Astrocyte (in vitro differentiated cells and primary cell): ENCODE results near the gene PSMB11. TPM values are rescaled to one million over a fixed set of nuclear protein-coding genes. Genes with fewer than 3 reads are reported as not detected.
A peak's percentile ranks its signal among the peaks of the same experiment; 100 is the strongest.

Source experiments
- DNase-seq: peaks from one replicate; pipeline ENCODE4 v3.0.0-alpha.2; 2010; ENCODE audit warnings: low read depth
- FAIRE-seq: peaks from 2 replicates; lab custom pipeline; 2011; peaks lifted over from hg19 to GRCh38; lab: Jason Lieb, UNC
- H2AFZ ChIP-seq: 2 replicates; pipeline ENCODE4 v1.6.0; 2012; ENCODE audit warnings: low read depth, low read length, inconsistent platforms
- H3K27ac ChIP-seq: 2 replicates; pipeline ENCODE4 v1.5.1; 2011; ENCODE audit warnings: low read depth, low read length, inconsistent platforms
- H3K27me3 ChIP-seq: 2 replicates; pipeline ENCODE4 v1.6.0; 2011; ENCODE audit warnings: low read length, inconsistent platforms; ENCODE audit not compliant: insufficient read depth
- H3K36me3 ChIP-seq: 2 replicates; pipeline ENCODE4 v1.5.1; 2011; ENCODE audit warnings: low read length, inconsistent platforms; ENCODE audit not compliant: insufficient read depth
- H3K4me1 ChIP-seq: 2 replicates; pipeline ENCODE4 v1.5.1; 2011; ENCODE audit warnings: low read length, inconsistent platforms; ENCODE audit not compliant: insufficient read depth
- H3K4me2 ChIP-seq: 2 replicates; pipeline ENCODE4 v1.6.0; 2012; ENCODE audit warnings: low read length, inconsistent platforms
- H3K4me3 ChIP-seq: 2 replicates; pipeline ENCODE4 v1.5.1; 2011; ENCODE audit warnings: low read depth, mild to moderate bottlenecking, low read length, inconsistent platforms; ENCODE audit not compliant: insufficient read depth
- H3K79me2 ChIP-seq: 2 replicates; pipeline ENCODE4 v1.6.0; 2012; ENCODE audit warnings: mild to moderate bottlenecking, low read length, inconsistent platforms; ENCODE audit not compliant: insufficient read depth
- H3K9ac ChIP-seq: 2 replicates; pipeline ENCODE4 v1.6.0; 2012; ENCODE audit warnings: mild to moderate bottlenecking, low read length, inconsistent platforms
- H3K9me3 ChIP-seq: 2 replicates; pipeline ENCODE4 v1.5.1; 2012; ENCODE audit warnings: low read depth, mild to moderate bottlenecking, low read length, inconsistent platforms; ENCODE audit not compliant: insufficient read depth
- H4K20me1 ChIP-seq: 2 replicates; pipeline ENCODE4 v1.6.0; 2012; ENCODE audit warnings: low read length, inconsistent platforms; ENCODE audit not compliant: insufficient read depth
- H3K27ac Mint-ChIP-seq: one replicate; pipeline ENCODE4 v1.8.0; 2021; ENCODE audit warnings: mild to moderate bottlenecking, mixed read lengths; ENCODE audit not compliant: unreplicated experiment
- H3K27me3 Mint-ChIP-seq: one replicate; pipeline ENCODE4 v1.8.0; 2021; ENCODE audit warnings: low read depth, mixed read lengths; ENCODE audit not compliant: unreplicated experiment
- H3K36me3 Mint-ChIP-seq: one replicate; pipeline ENCODE4 v1.8.0; 2021; ENCODE audit warnings: low read depth, mixed read lengths; ENCODE audit not compliant: unreplicated experiment
- H3K4me1 Mint-ChIP-seq: one replicate; pipeline ENCODE4 v1.8.0; 2021; ENCODE audit warnings: low read depth, mixed read lengths; ENCODE audit not compliant: unreplicated experiment
- H3K4me3 Mint-ChIP-seq: one replicate; pipeline ENCODE4 v1.8.0; 2021; ENCODE audit warnings: mild to moderate bottlenecking, moderate library complexity, mixed read lengths; ENCODE audit not compliant: unreplicated experiment
- H3K9me3 Mint-ChIP-seq: one replicate; pipeline ENCODE4 v1.8.0; 2021; ENCODE audit warnings: mild to moderate bottlenecking, mixed read lengths; ENCODE audit not compliant: unreplicated experiment
- EZH2 ChIP-seq: IDR thresholded peaks from 2 replicates; pipeline ENCODE4 v1.6.1; 2012; ENCODE audit warnings: mild to moderate bottlenecking, low read length, inconsistent platforms; ENCODE audit not compliant: insufficient read depth
- total RNA-seq: library from RNA; stranded (reverse); gene quantifications from 2 replicates; pipeline ENCODE4 v1.2.1, GENCODE V29; 2021
- TF ChIP-seq, protein P1 (sequence below): IDR thresholded peaks from 2 replicates; pipeline ENCODE4 v1.5.1; 2011; ENCODE audit warnings: low read depth, mild to moderate bottlenecking, inconsistent platforms, low read length, moderate library complexity; ENCODE audit not compliant: insufficient read depth

The PSMB11 gene
- total RNA-seq, 1 donor from 2014 or later = not detected

DNA sequence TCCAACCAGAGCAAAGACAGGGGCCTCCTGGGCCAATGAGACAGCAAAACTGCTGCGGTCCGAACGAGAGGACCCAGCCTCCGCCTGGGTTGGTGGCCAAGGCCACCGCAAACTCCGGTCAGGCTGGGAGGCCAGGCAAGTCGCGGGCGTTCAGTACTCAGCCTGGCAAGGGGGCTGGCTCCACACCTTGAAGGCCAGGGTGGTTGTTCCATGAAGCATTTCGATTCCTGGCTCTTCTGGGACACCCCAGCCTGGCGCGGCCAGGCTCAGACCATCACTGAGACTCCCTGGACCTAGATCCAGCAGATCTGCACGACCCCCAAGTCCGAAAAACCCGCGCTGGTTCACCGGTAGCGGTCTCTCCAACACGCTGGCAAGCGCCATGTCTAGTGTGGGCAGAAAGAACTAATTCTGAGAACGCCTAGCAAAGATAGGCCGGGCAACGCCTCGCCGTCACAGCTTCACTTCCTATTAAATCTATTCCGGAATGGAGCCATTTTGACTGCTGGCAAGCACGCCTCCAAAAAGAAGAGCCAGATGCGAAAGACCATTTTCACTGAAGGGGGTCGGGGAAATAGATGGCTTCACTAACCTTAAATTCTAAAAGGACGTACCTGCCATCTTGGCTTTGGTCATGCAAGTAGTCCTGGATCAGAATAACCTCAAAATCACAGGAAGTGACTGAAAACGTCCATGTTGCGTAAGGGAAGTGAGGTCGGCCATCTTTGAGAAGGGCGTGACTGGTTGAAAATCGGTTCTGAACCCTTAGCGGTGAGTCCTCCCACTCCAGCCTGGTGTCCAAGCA lies 7.3 kb upstream of the PSMB11 start, which contains the start of gene PSMB5:
Gene PSMB5, minus strand, starts transcription at position 403 of the 805 bp plus-strand sequence. Its CDS starts 19 bp downstream, at position 384.
- H3K27me3 Mint-ChIP-seq = no peaks in the 10 kb centered on the region
- Histone ChIP-seq H3K4me2 (peak within 1 kb of the TSS; percentile 94), H3K9me3 (no peaks in the 10 kb centered on the region), H3K79me2 (peaks cover 40% of the 10 kb centered on the region), H3K9ac (peak within 1 kb of the TSS; percentile 98), H3K27ac (peak within 1 kb of the TSS; percentile 98), H2AFZ (peak within 1 kb of the TSS; percentile 97), H3K36me3 (peaks cover 16% of the 10 kb centered on the region), H3K27me3 (no peaks in the 10 kb centered on the region), H3K4me3 (peak within 1 kb of the TSS; percentile 99), H4K20me1 (peaks cover 11% of the 10 kb centered on the region), H3K4me1 (peaks cover 8% of the 10 kb centered on the region)
- H3K36me3 Mint-ChIP-seq = peaks cover 17% of the 10 kb centered on the region
- peak within 1 kb of the TSS; percentile 94 for H3K4me3 Mint-ChIP-seq
- TF ChIP-seq, protein P1, sequence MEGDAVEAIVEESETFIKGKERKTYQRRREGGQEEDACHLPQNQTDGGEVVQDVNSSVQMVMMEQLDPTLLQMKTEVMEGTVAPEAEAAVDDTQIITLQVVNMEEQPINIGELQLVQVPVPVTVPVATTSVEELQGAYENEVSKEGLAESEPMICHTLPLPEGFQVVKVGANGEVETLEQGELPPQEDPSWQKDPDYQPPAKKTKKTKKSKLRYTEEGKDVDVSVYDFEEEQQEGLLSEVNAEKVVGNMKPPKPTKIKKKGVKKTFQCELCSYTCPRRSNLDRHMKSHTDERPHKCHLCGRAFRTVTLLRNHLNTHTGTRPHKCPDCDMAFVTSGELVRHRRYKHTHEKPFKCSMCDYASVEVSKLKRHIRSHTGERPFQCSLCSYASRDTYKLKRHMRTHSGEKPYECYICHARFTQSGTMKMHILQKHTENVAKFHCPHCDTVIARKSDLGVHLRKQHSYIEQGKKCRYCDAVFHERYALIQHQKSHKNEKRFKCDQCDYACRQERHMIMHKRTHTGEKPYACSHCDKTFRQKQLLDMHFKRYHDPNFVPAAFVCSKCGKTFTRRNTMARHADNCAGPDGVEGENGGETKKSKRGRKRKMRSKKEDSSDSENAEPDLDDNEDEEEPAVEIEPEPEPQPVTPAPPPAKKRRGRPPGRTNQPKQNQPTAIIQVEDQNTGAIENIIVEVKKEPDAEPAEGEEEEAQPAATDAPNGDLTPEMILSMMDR = no peak
- TF ChIP-seq EZH2 = no peak
- H3K27ac Mint-ChIP-seq = peak within 1 kb of the TSS; percentile 98
- FAIRE-seq = peak; percentile 41
- DNase-seq = peak; percentile 94
- H3K9me3 Mint-ChIP-seq = no peaks in the 10 kb centered on the region
- peaks cover 15% of the 10 kb centered on the region for H3K4me1 Mint-ChIP-seq

DNA sequence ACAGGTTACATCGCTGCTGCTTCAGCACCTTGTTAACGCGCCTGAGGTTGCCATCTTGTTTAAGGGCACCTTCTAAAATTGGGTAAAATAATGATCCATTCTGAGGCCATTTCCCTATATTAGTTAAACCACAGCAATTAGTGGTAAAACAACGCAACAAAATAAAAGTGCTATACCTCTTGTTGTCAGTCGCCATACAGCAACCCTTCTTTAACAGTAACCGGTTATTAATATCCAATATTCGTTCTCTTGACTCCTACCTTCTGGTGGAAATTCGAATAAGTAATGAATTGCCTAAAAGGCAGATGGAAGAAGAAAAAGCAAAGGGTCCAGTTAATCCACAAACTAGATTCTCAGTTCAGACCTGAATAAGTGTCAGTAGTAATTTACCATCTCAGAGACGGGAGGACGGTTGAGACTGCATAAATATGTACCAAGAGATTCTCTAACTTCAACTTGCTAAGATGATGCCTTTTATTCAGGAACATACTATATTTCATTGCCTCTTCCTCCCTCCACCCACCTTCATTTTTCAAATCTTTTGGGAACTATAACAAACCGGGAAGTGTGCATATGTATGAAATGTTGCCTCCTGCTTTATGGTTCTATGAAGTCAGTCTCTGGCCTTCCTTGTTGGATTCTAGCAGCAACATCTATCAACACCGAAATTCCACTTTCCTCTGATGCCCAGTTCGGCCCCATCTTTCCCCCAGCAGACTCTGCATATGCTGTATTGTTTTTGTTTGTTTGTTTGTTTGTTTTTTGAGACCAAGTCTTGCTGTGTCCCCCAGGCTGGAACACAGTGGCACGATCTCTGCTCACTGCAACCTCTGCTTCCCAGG lies 6.5 kb upstream of the PSMB11 start:
- Histone ChIP-seq H3K27ac (peak overlapping the region; percentile 98), H3K4me3 (peak overlapping the region; percentile 99), H3K4me2 (peak overlapping the region; percentile 94), H2AFZ (peak overlapping the region; percentile 97), H3K9ac (peak overlapping the region; percentile 98), H3K79me2 (peaks cover 37% of the 10 kb centered on the region), H3K27me3 (no peaks in the 10 kb centered on the region), H3K4me1 (peaks cover 8% of the 10 kb centered on the region), H3K36me3 (peaks cover 16% of the 10 kb centered on the region), H4K20me1 (peaks cover 11% of the 10 kb centered on the region), H3K9me3 (no peaks in the 10 kb centered on the region)
- peak overlapping the region; percentile 98 for H3K27ac Mint-ChIP-seq
- H3K4me3 Mint-ChIP-seq = peak overlapping the region; percentile 94
- H3K4me1 Mint-ChIP-seq = peaks cover 15% of the 10 kb centered on the region
- no peak for DNase-seq
- no peak for FAIRE-seq
- H3K36me3 Mint-ChIP-seq = peaks cover 17% of the 10 kb centered on the region
- H3K9me3 Mint-ChIP-seq = no peaks in the 10 kb centered on the region
- no peak for TF ChIP-seq EZH2
- TF ChIP-seq, protein P1 = no peak
- no peaks in the 10 kb centered on the region for H3K27me3 Mint-ChIP-seq
